ENCODE data around the gene PHLPP1. TPM values are rescaled to one million over a fixed set of nuclear protein-coding genes. Genes with fewer than 3 reads are reported as not detected.

PHLPP1 gene
- total RNA-seq, 1 donor from 2014 or later, result 21.2 TPM

DNA sequence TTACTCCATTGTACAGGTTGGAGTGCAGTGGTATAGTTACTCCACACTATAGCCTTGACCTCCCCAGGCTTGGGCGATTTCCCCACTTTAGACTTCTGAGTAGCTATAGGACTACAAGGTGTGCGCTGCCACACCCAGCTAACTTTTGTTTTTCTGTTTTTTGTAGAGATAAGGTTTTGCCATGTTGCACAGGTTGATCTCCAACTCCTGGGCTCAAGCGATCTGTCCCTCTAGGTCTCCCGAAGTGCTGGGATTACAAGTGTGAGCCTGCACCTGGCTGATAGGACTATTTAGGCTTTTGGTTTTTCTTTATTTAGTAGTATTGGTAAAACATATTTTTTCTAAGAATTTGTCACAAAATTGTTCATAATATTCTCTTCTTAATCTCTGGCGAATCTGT, 121.7 kb downstream of the PHLPP1 start:
- H3K36me3 Mint-ChIP-seq, result peaks cover 2% of the 10 kb centered on the region
- H3K4me3 Mint-ChIP-seq, result no peak overlapping the region
- no peaks in the 10 kb centered on the region for H3K9me3 Mint-ChIP-seq
- H3K4me1 Mint-ChIP-seq, result peaks cover 9% of the 10 kb centered on the region
- DNase-seq (ENCODE audit: low spot score in 2 of 2, unreplicated experiment in 2 of 2), result no peak
- TF ChIP-seq, protein P1, sequence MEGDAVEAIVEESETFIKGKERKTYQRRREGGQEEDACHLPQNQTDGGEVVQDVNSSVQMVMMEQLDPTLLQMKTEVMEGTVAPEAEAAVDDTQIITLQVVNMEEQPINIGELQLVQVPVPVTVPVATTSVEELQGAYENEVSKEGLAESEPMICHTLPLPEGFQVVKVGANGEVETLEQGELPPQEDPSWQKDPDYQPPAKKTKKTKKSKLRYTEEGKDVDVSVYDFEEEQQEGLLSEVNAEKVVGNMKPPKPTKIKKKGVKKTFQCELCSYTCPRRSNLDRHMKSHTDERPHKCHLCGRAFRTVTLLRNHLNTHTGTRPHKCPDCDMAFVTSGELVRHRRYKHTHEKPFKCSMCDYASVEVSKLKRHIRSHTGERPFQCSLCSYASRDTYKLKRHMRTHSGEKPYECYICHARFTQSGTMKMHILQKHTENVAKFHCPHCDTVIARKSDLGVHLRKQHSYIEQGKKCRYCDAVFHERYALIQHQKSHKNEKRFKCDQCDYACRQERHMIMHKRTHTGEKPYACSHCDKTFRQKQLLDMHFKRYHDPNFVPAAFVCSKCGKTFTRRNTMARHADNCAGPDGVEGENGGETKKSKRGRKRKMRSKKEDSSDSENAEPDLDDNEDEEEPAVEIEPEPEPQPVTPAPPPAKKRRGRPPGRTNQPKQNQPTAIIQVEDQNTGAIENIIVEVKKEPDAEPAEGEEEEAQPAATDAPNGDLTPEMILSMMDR (IDR thresholded peaks at IDR 0.05; ENCODE audit: unreplicated experiment), result no peak
- no peak overlapping the region for H3K27ac Mint-ChIP-seq
- H3K27me3 Mint-ChIP-seq (ENCODE audit: low read depth), result no peaks in the 10 kb centered on the region

DNA sequence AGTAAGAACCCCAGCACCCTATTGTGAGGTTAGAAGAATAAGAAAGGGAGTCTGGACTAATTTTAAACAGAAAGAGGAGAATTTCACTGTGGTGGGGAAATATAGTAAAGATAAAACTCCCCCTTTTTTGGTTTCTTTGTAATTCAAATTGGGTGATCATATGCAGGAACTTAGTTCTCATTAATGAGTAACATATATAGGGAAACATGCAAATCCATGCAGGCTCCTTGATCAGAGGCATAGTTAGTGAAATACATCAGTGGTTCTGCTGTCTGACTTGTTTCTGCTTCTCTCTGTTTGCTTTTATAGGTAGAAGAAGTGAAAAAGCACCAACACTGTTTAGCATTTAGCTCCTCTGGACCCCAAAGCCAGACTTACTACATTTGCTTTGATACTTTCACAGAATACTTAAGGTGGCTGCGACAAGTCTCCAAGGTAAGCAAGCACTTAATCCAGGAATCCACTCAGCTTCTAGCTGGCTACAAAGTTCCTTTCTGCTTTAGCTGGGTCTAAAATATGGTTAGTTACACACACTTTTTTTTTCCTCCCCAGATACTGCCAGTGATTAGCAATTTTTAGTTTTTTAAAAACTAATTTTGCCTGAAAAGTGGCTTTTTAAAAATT, 123.2 kb downstream of the PHLPP1 start:
- Mint-ChIP-seq H3K4me3 (no peak overlapping the region), H3K9me3 (peaks cover 3% of the 10 kb centered on the region), H3K27me3 (ENCODE audit: low read depth) (no peaks in the 10 kb centered on the region), H3K27ac (no peak overlapping the region), H3K4me1 (no peaks in the 10 kb centered on the region), H3K36me3 (peaks cover 3% of the 10 kb centered on the region)
- TF ChIP-seq, protein P1 (IDR thresholded peaks at IDR 0.05; ENCODE audit: unreplicated experiment), result no peak
- no peak for DNase-seq (ENCODE audit: low spot score in 2 of 2, unreplicated experiment in 2 of 2)

DNA sequence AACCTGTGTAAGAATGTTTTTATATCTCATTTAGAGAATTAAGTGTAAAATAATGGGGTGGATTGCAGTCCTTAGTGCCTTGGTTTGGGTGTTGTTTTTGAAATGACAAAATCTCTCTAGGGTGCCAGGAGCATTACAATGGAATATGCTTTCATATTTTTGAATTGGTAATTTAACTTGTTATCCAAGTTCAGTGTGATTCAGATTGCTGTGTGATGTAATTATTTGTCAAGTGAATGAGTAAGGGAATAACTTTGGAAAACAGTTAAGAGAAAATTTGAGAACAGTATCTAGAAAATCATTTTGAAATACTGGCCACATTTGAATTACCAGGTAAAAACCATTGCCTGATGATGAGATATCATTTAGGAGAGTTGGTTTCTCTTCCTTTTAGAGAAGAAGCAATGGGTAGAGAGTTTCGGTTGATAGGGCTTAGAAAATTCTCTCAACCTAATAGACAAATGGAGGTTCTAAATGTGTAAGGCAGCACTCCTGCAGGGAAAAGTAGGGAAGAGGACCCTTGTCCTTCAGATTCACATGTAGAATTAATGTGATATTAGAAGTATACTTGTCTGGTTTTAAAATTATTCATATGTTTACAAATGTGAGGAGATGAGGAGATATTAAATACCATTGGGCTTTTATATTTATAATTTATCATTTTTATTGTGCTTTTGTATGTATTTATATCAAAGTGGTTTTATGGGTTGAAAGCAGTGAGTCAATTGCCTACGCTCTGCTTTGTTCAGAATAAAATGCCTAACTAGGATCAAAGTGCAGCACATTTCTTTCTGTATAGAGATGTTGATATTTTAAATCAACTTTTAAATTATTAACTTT, 124.8 kb downstream of the PHLPP1 start:
- DNase-seq (ENCODE audit: low spot score in 2 of 2, unreplicated experiment in 2 of 2), result no peak
- Mint-ChIP-seq H3K27ac (no peak overlapping the region), H3K9me3 (peaks cover 3% of the 10 kb centered on the region), H3K4me3 (no peak overlapping the region), H3K4me1 (no peaks in the 10 kb centered on the region), H3K27me3 (ENCODE audit: low read depth) (no peaks in the 10 kb centered on the region), H3K36me3 (peaks cover 5% of the 10 kb centered on the region)
- TF ChIP-seq, protein P1 (IDR thresholded peaks at IDR 0.05; ENCODE audit: unreplicated experiment), result no peak

DNA sequence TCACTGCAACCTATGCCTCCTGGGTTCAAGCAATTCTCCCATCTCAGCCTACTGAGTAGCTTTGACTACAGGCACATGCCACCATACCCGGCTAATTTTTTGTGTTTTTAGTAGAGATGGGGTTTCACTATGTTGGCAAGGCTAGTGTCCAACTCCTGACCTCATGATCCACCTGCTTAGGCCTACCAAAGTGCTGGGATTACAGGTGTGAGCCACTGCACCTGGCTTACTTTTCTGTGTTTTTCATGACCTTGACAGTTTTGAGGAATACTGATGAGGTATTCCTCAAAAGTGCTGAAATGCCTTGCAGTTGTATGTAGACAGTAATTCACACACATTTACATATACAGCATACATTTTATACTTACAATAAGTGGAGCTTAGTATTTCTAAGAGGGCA, 126.1 kb downstream of the PHLPP1 start:
- no peak overlapping the region for H3K27ac Mint-ChIP-seq
- no peaks in the 10 kb centered on the region for H3K4me1 Mint-ChIP-seq
- TF ChIP-seq, protein P1 (IDR thresholded peaks at IDR 0.05; ENCODE audit: unreplicated experiment), result no peak

DNA sequence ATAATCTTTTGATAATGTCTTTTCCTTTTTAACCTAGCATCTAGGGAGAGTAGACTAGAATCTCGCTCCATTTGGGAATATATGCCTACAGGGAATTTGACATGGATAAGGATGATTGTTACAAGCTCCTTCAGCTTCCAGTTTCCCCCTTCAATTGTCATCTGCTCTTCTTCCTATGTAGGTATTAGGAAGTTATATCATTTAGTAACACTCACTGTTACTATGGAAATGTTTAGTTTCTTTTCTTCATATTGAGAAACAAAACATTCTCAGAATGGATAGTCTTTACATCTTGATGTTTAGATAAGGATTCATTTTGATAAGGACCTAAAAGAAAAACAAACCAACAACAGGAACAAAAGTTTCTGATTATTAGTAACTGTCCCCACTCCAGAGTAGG, 127.6 kb downstream of the PHLPP1 start:
- DNase-seq (ENCODE audit: low spot score in 2 of 2, unreplicated experiment in 2 of 2), result no peak
- no peaks in the 10 kb centered on the region for H3K27me3 Mint-ChIP-seq (ENCODE audit: low read depth)
- TF ChIP-seq, protein P1 (IDR thresholded peaks at IDR 0.05; ENCODE audit: unreplicated experiment), result no peak
- H3K9me3 Mint-ChIP-seq, result peaks cover 3% of the 10 kb centered on the region
- no peak overlapping the region for H3K4me3 Mint-ChIP-seq
- H3K27ac Mint-ChIP-seq, result no peak overlapping the region
- H3K4me1 Mint-ChIP-seq, result no peaks in the 10 kb centered on the region
- H3K36me3 Mint-ChIP-seq, result peaks cover 5% of the 10 kb centered on the region

More for the DNA sequence above, 126.1 kb downstream of the PHLPP1 start:
- no peak overlapping the region for H3K4me3 Mint-ChIP-seq
- no peak for DNase-seq (ENCODE audit: low spot score in 2 of 2, unreplicated experiment in 2 of 2)
- H3K9me3 Mint-ChIP-seq, result peaks cover 3% of the 10 kb centered on the region
- H3K36me3 Mint-ChIP-seq, result peaks cover 5% of the 10 kb centered on the region
- H3K27me3 Mint-ChIP-seq (ENCODE audit: low read depth), result no peaks in the 10 kb centered on the region

All from mesothelial cell of epicardium (in vitro differentiated cells).